C4-2B (cell line): ENCODE measurements around the gene DPM1.

Source experiments
- CTCF ChIP-seq: fragments of 450-650 bp; conservative IDR thresholded peaks from 2 replicates; pipeline ENCODE4 v1.5.1; 2017; ENCODE audit warnings: mild to moderate bottlenecking
- ZFX ChIP-seq: fragments of 450-650 bp; IDR thresholded peaks from 2 replicates; pipeline ENCODE4 v1.6.1; 2017

- no peak for TF ChIP-seq CTCF
- TF ChIP-seq ZFX: peak; percentile 47
Observed at GRCh38 chr20:50930139-50930975, 28.0 kb downstream of the DPM1 start.
